Stimulated activated CD8-positive, alpha-beta memory T cell treated with anti-CD3 and anti-CD28 coated beads, Interleukin-15, amount 100 ng/mL, for 24 hours (primary cell): Measurements from ENCODE around the gene CYS1.
A peak's percentile ranks its signal among the peaks of the same experiment; 100 is the strongest.
"Not testable (repeated sequence)": the region's sequence is repeated elsewhere in the genome, so short reads cannot be mapped to it uniquely, and the experiment has no call there.

Experiments used
- DNase-seq: peaks from one replicate; pipeline ENCODE4 v3.0.0-alpha.2; 2020; ENCODE audit warnings: low read depth

Gene CYS1

GRCh38 chr2:10079870-10080535 lies at the start of gene CYS1:
Gene CYS1, minus strand, starts transcription at chr2:10080411. Its CDS starts 188 bp downstream, at chr2:10080223.
- no peak for DNase-seq

GRCh38 chr2:10129490-10129889 lies 49.3 kb upstream of the CYS1 start:
- DNase-seq = no peak

- no peak for DNase-seq
Measured at GRCh38 chr2:10128420-10128819, 48.2 kb upstream of the CYS1 start.

- no peak for DNase-seq
Measured at GRCh38 chr2:10126632-10127026, 46.4 kb upstream of the CYS1 start.

GRCh38 chr2:10125842-10126631 lies 45.8 kb upstream of the CYS1 start:
- no peak for DNase-seq

GRCh38 chr2:10124538-10125045 lies 44.4 kb upstream of the CYS1 start:
- DNase-seq = no peak

- DNase-seq = no peak
Measured at GRCh38 chr2:10123281-10123680, 43.1 kb upstream of the CYS1 start.

GRCh38 chr2:10122500-10123280 lies 42.5 kb upstream of the CYS1 start, which contains the start of gene RRM2:
Gene RRM2, plus strand, starts transcription at chr2:10122739. Its CDS starts 60 bp downstream, at chr2:10122799.
- peak; percentile 77 for DNase-seq

- DNase-seq = no peak
Measured at GRCh38 chr2:10120877-10121574, 40.8 kb upstream of the CYS1 start.

- DNase-seq = peak; percentile 82
Measured at GRCh38 chr2:10120158-10120876, 40.1 kb upstream of the CYS1 start.

GRCh38 chr2:10119601-10120157 lies 39.5 kb upstream of the CYS1 start:
- no peak for DNase-seq

GRCh38 chr2:10119027-10119325 lies 38.8 kb upstream of the CYS1 start:
- DNase-seq = no peak

GRCh38 chr2:10109311-10109710 lies 29.1 kb upstream of the CYS1 start:
- DNase-seq = no peak

- not testable (repeated sequence) for DNase-seq
Measured at GRCh38 chr2:10104906-10105305, 24.7 kb upstream of the CYS1 start.

- no peak for DNase-seq
Measured at GRCh38 chr2:10103179-10103578, 23.0 kb upstream of the CYS1 start.

GRCh38 chr2:10101491-10101890 lies 21.3 kb upstream of the CYS1 start:
- DNase-seq = no peak

GRCh38 chr2:10097352-10098148 lies 17.3 kb upstream of the CYS1 start:
- DNase-seq = no peak

GRCh38 chr2:10096641-10097040 lies 16.4 kb upstream of the CYS1 start:
- no peak for DNase-seq

GRCh38 chr2:10095175-10095574 lies 15.0 kb upstream of the CYS1 start:
- DNase-seq = no peak

- no peak for DNase-seq
Measured at GRCh38 chr2:10094271-10094814, 14.1 kb upstream of the CYS1 start.
